ENCODE results near the gene CLDN9.
"Not testable (repeated sequence)": the region's sequence is repeated elsewhere in the genome, so short reads cannot be mapped to it uniquely, and the experiment has no call there.

The CLDN9 gene

DNA sequence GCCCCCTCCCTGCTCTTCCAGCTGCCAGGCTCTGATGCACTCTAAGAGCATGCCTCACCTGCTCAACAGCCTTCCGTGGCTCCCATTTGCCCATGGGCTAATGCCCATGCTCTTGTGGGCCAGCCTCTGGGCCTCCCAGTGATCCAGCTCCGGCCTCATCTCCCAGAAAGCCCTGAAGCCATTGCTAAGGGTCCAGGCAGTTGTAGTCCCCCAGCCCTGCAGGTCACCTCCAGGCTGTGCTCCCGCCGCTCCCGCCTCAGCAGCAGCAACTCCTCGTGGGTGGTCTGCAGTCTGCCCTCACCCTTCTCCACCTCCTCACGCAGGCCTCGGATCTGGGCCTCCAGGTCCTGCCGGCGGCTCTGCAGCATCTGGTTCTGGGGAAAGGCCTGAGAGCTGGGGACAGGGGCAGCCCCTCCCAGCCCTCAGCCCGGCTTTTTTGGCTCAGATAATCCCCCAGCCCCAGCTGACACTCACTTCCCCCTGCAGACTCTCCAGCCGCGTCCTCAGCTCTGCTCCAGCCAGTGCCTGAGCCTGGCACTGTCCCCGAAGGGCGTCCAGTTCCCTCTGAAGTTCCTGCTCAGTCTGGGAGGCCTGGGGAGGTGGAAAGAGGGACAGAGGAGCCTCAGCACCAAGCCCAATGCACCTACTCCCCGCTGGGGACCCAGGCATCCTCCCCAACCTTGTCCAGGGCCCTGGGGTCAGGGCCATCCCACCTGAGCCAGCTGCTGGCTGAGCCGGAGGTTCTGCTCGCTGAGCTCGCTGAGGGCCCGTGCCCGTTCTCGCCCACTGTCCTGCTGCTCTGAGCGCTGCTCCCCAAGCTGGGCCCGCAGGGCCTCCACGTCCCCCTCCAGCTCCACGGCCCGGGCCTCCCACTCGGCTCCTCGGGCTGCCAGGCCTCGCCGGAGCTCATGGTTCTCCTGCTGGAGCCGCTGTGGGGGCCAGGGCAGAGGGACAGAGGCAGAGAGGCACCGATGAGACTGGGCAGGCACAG lies 17.8 kb downstream of the CLDN9 start:
- DNase-seq (ENCODE audit: low read depth in 2 of 2) = no peak

DNA sequence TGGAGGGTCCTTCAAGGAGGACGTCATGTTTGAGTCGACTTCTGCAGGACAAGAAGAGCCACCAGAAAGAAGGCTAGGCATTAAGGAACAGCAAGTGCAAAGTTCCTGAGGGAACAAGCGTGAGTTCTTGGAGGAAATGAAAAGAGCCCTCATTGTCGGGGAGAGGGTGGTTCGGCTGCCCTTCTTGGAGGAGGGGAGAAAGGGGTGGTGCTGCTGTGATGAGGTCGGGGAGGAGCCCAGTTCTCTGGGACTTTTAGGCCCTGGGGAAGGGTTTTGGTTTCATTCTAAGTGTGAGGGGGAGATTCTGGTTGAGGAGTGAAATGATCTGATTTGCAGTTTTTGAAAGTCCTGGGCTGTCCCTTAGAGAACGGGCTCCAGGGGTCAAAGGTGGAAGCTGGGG lies 19.9 kb downstream of the CLDN9 start:
- no peak for DNase-seq (ENCODE audit: low read depth in 2 of 2)

GRCh38 chr16:3035289-3035971 lies 22.7 kb downstream of the CLDN9 start:
- DNase-seq (ENCODE audit: low read depth in 2 of 2) = no peak

GRCh38 chr16:3035972-3036725 lies 23.4 kb downstream of the CLDN9 start:
- no peak for DNase-seq (ENCODE audit: low read depth in 2 of 2)

DNA sequence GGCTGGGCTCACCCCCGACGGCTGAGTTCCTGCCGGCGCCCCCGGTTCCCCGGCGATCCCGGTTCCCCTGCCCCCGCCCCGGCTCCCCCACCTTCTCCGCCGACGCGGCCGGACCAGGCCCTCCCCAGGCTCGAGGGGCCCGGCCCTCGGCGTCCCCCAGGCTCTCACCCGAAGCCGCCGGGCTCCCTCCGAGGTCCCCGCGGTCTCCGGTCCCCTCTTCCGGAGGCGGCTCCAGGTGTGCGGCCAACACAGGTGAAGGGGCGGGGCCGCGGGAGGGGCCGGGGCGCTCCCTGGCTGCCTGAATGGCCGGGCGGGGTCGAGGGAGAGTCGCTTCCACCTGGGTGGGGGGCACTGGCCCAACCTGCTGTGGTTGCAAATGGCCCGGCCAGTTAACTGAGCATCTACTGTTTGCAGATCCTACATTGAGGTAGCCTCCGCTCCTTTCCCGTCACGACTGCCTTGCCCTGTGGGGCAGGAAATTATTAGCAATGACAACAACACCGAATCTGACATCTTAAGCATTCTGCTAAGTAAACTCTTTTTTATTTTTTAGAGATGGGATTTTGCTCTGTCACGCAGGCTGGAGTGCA lies 24.1 kb downstream of the CLDN9 start, which contains the start of gene BICDL2:
TSS of gene BICDL2 (minus strand) at position 219 of the 590 bp plus-strand sequence. CDS start 1,448 bp downstream, outside the sequence.
- no peak for DNase-seq (ENCODE audit: low read depth in 2 of 2)

GRCh38 chr16:3038256-3038655 lies 25.5 kb downstream of the CLDN9 start:
- DNase-seq (ENCODE audit: low read depth in 2 of 2) = no peak

DNA sequence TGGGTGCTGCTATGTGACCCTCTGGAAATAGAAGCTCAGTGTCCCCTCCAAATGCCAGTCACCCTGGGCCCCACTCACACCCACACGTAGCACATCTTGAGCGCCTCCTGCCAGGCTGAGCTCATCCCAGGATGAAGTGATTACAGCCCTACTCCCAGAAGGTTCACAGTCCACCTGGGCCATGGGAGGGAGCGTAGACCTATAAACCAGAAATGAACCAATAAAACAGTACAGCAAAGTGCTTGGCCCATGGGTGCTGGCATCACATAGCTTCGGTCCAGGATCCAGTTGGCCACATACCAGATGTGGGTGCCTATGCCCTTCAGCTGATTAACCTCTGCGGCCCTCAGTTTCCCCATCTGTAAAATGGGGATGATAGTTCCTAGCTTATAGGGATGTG lies 26.2 kb downstream of the CLDN9 start:
- DNase-seq (ENCODE audit: low read depth in 2 of 2) = no peak

GRCh38 chr16:3042376-3042775 lies 29.7 kb downstream of the CLDN9 start:
- no peak for DNase-seq (ENCODE audit: low read depth in 2 of 2)

- DNase-seq (ENCODE audit: low read depth in 2 of 2) = no peak
These were observed 32.0 kb downstream of the CLDN9 start for GRCh38 chr16:3044708-3045107.

DNA sequence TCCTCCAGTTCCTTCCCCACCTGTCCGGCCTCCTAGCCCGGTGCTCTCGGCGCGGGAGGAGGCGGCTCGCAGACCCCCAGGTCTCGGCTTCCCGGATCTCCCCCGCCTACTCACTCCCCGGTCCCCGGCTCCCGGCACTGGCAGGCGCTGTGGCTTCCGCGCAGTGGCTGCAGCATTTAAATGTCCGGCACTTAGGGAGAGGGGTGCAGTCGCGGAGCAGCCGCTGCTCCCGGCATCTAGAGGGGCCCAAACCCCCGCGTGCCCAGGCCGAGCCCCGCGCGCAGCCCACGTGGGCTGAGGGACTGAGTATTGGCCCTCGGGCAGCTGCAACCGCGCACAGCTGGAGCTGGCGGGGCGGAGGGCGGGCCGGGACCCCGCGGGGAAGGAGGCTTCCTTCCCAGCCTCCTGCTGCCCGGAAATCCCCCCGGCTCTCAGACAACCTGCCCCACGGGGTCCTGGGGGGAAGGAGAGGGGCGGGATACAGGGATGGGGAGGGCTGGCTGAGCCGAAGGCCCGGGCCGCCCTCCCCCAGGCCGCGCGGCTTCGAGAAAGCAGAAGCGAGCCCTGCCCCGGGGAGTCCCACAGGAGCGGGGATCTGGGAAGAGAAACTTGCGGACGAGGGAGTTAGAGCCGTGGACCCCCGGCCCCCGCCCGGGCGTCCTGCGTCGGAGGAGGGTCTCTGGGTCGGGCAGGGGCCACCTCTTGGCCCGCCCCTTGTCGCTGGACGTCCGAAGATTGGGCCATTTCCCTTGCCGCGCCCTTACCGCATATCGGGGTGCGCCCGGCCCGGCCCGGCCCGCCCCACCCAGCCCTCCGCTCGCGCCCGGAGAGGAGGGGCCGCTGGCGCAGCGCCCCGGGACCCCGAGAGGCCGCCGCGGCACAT lies 33.3 kb downstream of the CLDN9 start, which contains the start of gene MMP25:
TSS of gene MMP25 (plus strand) at position 804 of the 883 bp plus-strand sequence. CDS start 357 bp downstream, outside the sequence.
- no peak for DNase-seq (ENCODE audit: low read depth in 2 of 2)

DNA sequence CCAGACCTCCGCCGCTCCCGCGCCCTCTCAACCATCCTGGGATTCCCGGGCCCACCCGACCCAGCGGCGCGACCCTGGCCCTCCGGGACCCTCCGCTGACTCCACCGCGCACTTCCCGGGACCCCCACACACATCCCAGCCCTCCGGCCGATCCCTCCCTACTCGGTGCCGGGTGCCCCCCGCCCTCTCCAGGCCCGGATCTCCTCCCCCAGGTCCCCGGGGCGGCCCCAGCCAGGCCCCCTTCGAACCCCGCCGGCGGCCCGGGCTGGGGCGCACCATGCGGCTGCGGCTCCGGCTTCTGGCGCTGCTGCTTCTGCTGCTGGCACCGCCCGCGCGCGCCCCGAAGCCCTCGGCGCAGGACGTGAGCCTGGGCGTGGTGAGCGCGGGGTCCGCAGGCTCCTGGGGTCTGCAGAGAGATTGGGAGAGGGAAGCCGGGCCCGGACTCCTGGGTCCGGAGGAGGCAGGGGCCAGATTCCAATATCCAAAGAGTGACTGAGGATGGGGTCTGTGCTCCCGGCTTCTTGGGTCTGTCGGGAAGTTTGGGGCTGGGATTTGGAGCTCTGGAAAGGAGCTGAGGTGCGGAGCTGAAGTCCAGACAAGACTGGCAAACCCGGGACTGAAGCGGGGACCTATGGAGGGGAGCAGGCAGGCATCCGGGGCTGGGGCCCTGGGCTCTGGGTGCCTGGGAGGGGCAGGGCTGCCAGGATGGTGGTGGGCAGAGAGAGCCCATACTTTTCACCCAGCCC lies 34.1 kb downstream of the CLDN9 start:
- DNase-seq (ENCODE audit: low read depth in 2 of 2) = no peak

GRCh38 chr16:3047387-3047720 lies 34.6 kb downstream of the CLDN9 start:
- DNase-seq (ENCODE audit: low read depth in 2 of 2) = no peak

- DNase-seq (ENCODE audit: low read depth in 2 of 2) = no peak
These were observed 37.3 kb downstream of the CLDN9 start for GRCh38 chr16:3049921-3050481.

- no peak for DNase-seq (ENCODE audit: low read depth in 2 of 2)
These were observed 37.8 kb downstream of the CLDN9 start for GRCh38 chr16:3050487-3050886.

- DNase-seq (ENCODE audit: low read depth in 2 of 2) = no peak
These were observed 38.3 kb downstream of the CLDN9 start for GRCh38 chr16:3051009-3051408.

- DNase-seq (ENCODE audit: low read depth in 2 of 2) = no peak
These were observed 38.8 kb downstream of the CLDN9 start for GRCh38 chr16:3051494-3051893.

GRCh38 chr16:3052571-3053329 lies 40.0 kb downstream of the CLDN9 start:
- not testable (repeated sequence) for DNase-seq (ENCODE audit: low read depth in 2 of 2)

GRCh38 chr16:3053330-3053710 lies 40.6 kb downstream of the CLDN9 start:
- DNase-seq (ENCODE audit: low read depth in 2 of 2) = not testable (repeated sequence)

All from stimulated activated CD4-positive, alpha-beta T cell treated with anti-CD3 and anti-CD28 coated beads, Interleukin-4, amount 100 ng/mL, for 48 hours (primary cell).